Heart left ventricle (tissue), 13 donors: ENCODE results near the gene TRAT1.

Experiments
- POLR2A ChIP-seq, 2 donors: fragments of 450-650 bp; IDR thresholded peaks; one replicate each; pipeline ENCODE4 v1.6.1; 2017; ENCODE audit warnings: antibody characterized with exemption in 2 of 2, mild to moderate bottlenecking in 2 of 2, moderate library complexity in 2 of 2
- TF ChIP-seq, protein P1 (sequence below), 12 donors: fragments of 200-600 bp; sonication (generic) in 4 of 12; IDR thresholded peaks; one replicate each; pipeline versions ENCODE4 v1.5.0 to v1.8.0; 2018 to 2022; ENCODE audit warnings: antibody characterized with exemption in 12 of 12, mild to moderate bottlenecking in 5 of 12
- donor health status: ischemic (EF 13 %, LVEDD 7.1; RV severe dilation, severe dysfunction).
- donor health status: DM: no; HTN: yes; CAD: no.
- donor health status: DM: no; HTN: no; CAD: no.
- donor health status: ischemic (EF 25% LVEDD 6.9; RV normal size, moderate dysfunction).
- donor health status: ischemic (EF 25% LVEDD 5.7; RV mildly dilated, moderate dysfunction).
- donor health status: ischemic (EF 35%, LVEDD 5.7; RV mildly dilated, moderate dysfunction).
- donor health status: nonischemic (EF 11% LVEDD 7.7; RV severe dilation, severe dysfunction).
- donor health status: DM: yes; HTN: yes; CAD: no.
- donor health status: PGD.
- donor health status: ischemic (EF 29% LVEDD 5.4; RV normal size, mild dysfunction).
- donor health status: nonischemic (EF 23%, LVEDD 6.1; RV moderate dilation, normal function).

DNA sequence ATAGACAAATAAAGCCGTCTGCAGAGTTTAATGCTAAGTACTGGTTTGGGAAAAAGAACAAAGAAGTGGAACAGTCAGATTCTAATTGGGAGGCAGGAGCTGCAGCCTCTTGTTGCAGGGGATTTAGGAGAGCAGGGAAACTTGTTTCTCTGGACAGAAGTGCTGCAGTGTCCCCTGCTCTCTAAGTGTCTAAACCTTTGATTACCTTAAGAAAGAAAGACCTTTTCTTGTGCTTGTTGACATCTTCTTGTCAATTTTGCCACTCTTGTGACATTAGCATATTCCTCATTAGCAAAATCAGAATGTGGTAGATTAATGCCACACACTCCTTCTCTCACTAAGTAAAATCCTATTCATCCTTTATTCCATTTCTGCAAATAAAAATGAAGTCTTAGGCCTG, 38.8 kb downstream of the TRAT1 start:
- TF ChIP-seq, protein P1, sequence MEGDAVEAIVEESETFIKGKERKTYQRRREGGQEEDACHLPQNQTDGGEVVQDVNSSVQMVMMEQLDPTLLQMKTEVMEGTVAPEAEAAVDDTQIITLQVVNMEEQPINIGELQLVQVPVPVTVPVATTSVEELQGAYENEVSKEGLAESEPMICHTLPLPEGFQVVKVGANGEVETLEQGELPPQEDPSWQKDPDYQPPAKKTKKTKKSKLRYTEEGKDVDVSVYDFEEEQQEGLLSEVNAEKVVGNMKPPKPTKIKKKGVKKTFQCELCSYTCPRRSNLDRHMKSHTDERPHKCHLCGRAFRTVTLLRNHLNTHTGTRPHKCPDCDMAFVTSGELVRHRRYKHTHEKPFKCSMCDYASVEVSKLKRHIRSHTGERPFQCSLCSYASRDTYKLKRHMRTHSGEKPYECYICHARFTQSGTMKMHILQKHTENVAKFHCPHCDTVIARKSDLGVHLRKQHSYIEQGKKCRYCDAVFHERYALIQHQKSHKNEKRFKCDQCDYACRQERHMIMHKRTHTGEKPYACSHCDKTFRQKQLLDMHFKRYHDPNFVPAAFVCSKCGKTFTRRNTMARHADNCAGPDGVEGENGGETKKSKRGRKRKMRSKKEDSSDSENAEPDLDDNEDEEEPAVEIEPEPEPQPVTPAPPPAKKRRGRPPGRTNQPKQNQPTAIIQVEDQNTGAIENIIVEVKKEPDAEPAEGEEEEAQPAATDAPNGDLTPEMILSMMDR (IDR thresholded peaks at IDR 0.05): no peak
- no peak for TF ChIP-seq POLR2A (IDR thresholded peaks at IDR 0.05)
